Mesendoderm (in vitro differentiated cells): ENCODE data around the gene HIF3A.
"Not testable (repeated sequence)": the region's sequence is repeated elsewhere in the genome, so short reads cannot be mapped to it uniquely, and the experiment has no call there.

Source experiments
- DNase-seq: peaks from one replicate; pipeline ENCODE4 v3.0.0; 2013
- H2AK5ac ChIP-seq: 2 replicates; pipeline ENCODE4 v1.6.1; 2013; ENCODE audit warnings: low read length, inconsistent platforms
- H2BK120ac ChIP-seq: 2 replicates; pipeline ENCODE4 v1.6.1; 2013; ENCODE audit warnings: low read depth, mild to moderate bottlenecking, low read length, moderate library complexity, mixed read lengths
- H2BK15ac ChIP-seq: replicated peaks from 2 replicates; pipeline ENCODE4 v1.6.1; 2013; ENCODE audit warnings: low read depth, mild to moderate bottlenecking, moderate library complexity
- H2BK5ac ChIP-seq: 2 replicates; pipeline ENCODE4 v1.6.1; 2013; ENCODE audit warnings: low read length, inconsistent platforms
- H3K18ac ChIP-seq: 2 replicates; pipeline ENCODE4 v1.6.1; 2013; ENCODE audit warnings: mild to moderate bottlenecking, low read length, mixed read lengths
- H3K23ac ChIP-seq: one replicate; pipeline ENCODE4 v1.6.1; 2013; ENCODE audit warnings: low read length
- H3K27ac ChIP-seq: 2 replicates; pipeline ENCODE4 v1.5.1; 2013; ENCODE audit warnings: low read depth, mild to moderate bottlenecking, inconsistent platforms, low read length, moderate library complexity
- H3K27me3 ChIP-seq: 2 replicates; pipeline ENCODE4 v1.6.1; 2013; ENCODE audit warnings: low read length, control low read depth, mild to moderate bottlenecking, inconsistent platforms; ENCODE audit not compliant: insufficient read depth, poor library complexity
- H3K36me3 ChIP-seq: 2 replicates; pipeline ENCODE4 v1.6.1; 2013; ENCODE audit warnings: low read length, inconsistent platforms; ENCODE audit not compliant: control insufficient read depth, insufficient read depth
- H3K4ac ChIP-seq: one replicate; pipeline ENCODE4 v1.6.1; 2013; ENCODE audit warnings: low read depth, mild to moderate bottlenecking, low read length, moderate library complexity
- H3K4me1 ChIP-seq: 2 replicates; pipeline ENCODE4 v1.6.1; 2013; ENCODE audit warnings: low read depth, low read length, inconsistent platforms; ENCODE audit not compliant: control insufficient read depth
- H3K4me2 ChIP-seq: 2 replicates; pipeline ENCODE4 v1.6.1; 2013; ENCODE audit warnings: low read length
- H3K4me3 ChIP-seq: 2 replicates; pipeline ENCODE4 v1.5.1; 2013; ENCODE audit warnings: mild to moderate bottlenecking, low read length
- H3K56ac ChIP-seq: one replicate; pipeline ENCODE4 v1.6.1; 2013; ENCODE audit warnings: low read length
- H3K79me1 ChIP-seq: 2 replicates; pipeline ENCODE4 v1.6.1; 2013; ENCODE audit warnings: low read length, inconsistent platforms
- H3K79me2 ChIP-seq: 2 replicates; pipeline ENCODE4 v1.6.1; 2013; ENCODE audit warnings: mild to moderate bottlenecking, low read length; ENCODE audit not compliant: control insufficient read depth, insufficient read depth
- H3K9ac ChIP-seq: 2 replicates; pipeline ENCODE4 v1.6.1; 2013; ENCODE audit warnings: low read length, inconsistent platforms
- H4K5ac ChIP-seq: one replicate; pipeline ENCODE4 v1.6.1; 2013; ENCODE audit warnings: low read length
- H4K8ac ChIP-seq: one replicate; pipeline ENCODE4 v1.6.1; 2013; ENCODE audit warnings: low read depth, mild to moderate bottlenecking, control low read depth, low read length, moderate library complexity
- WGBS: extraction: QIAGEN DNeasy Blood & Tissue Kit; methylation state at CpG from one replicate; pipeline ENCODE4 v1.1.7; 2013; ENCODE audit warnings: low lambda C conversion rate, missing lambda C conversion rate; ENCODE audit not compliant: insufficient coverage; ENCODE audit errors: extremely low coverage; 5-methylcytosine and 5-hydroxymethylcytosine counted together

HIF3A gene

DNA sequence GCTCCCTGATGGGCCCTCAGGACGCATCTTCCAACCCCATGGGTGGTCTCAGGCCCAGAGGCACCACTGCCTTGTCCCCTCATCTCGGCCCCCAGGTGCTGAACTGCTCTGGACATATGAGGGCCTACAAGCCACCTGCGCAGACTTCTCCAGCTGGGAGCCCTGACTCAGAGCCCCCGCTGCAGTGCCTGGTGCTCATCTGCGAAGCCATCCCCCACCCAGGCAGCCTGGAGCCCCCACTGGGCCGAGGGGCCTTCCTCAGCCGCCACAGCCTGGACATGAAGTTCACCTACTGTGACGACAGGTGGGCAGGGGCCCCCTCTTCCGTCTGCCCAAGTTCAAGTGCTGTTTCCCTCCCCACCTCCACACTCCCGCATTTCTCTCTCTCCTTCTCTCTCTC is 12.2 kb downstream of the HIF3A start:
- no CpG with 5 or more reads among the region's 10 CpGs for WGBS
- Histone ChIP-seq H2AK5ac (no peak overlapping the region), H3K18ac (no peak overlapping the region), H3K27ac (no peak overlapping the region), H3K4me1 (no peaks in the 10 kb centered on the region), H4K5ac (no peak overlapping the region), H2BK15ac (no peak overlapping the region), H4K8ac (no peak overlapping the region), H3K4ac (no peak overlapping the region), H3K79me2 (no peaks in the 10 kb centered on the region), H3K23ac (no peak overlapping the region), H3K4me3 (no peak overlapping the region), H2BK5ac (no peak overlapping the region), H3K9ac (no peak overlapping the region), H3K79me1 (no peaks in the 10 kb centered on the region), H3K36me3 (no peaks in the 10 kb centered on the region), H3K56ac (no peak overlapping the region), H3K4me2 (no peak overlapping the region), H3K27me3 (no peaks in the 10 kb centered on the region), H2BK120ac (no peak overlapping the region)
- no peak for DNase-seq

DNA sequence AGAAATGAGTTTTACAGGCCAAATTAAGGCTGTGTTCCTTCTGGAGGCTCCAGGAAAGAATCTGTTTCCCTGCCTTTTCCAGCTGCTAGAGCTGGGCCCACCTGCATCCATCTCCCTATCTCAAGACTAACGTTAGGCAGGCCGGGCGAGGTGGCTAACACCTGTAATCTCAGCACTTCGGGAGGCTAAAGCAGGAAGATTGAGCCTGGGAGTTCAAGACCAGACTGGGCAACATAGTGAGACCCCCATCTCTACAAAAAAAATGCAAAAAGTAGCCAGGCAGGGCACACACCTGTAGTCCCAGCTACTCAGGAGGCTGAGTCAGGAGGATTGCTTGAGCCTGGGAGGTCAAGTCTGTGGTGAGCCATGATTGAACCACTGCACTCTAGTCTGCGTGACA is 14.6 kb downstream of the HIF3A start:
- WGBS = no CpG with 5 or more reads among the region's 5 CpGs
- Histone ChIP-seq H2BK120ac (no peak overlapping the region), H3K4me1 (no peaks in the 10 kb centered on the region), H2BK5ac (no peak overlapping the region), H3K18ac (no peak overlapping the region), H3K27ac (no peak overlapping the region), H3K27me3 (no peaks in the 10 kb centered on the region), H4K5ac (no peak overlapping the region), H2BK15ac (no peak overlapping the region), H3K4ac (no peak overlapping the region), H2AK5ac (no peak overlapping the region), H3K23ac (no peak overlapping the region), H3K56ac (no peak overlapping the region), H3K9ac (no peak overlapping the region), H3K4me3 (no peak overlapping the region), H3K79me2 (no peaks in the 10 kb centered on the region), H3K36me3 (no peaks in the 10 kb centered on the region), H3K4me2 (no peak overlapping the region), H3K79me1 (no peaks in the 10 kb centered on the region), H4K8ac (no peak overlapping the region)
- no peak for DNase-seq

DNA sequence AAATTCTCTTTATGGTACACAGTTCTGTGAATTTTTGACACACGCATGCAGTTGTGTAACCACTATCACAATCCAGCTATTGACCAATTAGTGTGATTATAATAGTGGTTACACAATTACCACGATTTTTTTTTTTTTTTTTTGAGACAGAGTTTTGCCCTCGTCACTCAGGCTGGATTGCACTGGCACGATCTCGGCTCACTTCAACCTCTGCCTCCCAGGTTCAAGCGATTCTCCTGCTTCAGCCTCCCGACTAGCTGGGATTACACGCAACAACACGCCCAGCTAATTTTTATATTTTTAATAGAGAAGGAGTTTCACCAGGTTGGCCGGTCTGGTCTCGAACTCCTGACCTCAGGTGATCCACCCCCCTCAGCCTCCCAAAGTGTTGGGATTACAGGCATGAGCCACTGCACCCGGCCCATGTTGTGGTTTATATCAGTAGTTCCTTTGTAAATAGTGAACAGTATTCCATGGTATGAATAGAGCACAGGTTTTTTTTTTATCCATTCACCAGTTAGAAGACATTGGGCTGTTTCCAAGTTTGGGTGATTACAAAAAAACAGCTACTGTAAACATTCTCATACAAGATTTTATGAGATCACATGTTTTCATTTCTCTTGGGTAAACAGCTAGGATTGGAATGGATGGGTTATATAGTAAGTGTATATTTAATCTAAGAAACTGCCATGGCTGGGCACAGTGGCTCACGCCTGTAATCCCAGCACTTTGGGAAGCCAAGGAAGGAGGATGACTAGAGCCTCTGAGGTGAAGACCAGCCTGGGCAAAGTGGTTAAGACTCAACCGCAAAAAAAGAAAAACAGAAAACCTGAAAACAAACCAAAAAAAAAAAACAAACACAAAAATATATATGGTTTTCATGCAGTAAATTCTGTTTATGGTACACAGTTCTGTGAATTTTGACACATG is 17.0 kb downstream of the HIF3A start:
- not testable (repeated sequence) for H3K23ac ChIP-seq, H3K4me2 ChIP-seq, H3K27ac ChIP-seq, H3K9ac ChIP-seq, H4K8ac ChIP-seq, H3K79me2 ChIP-seq, H3K27me3 ChIP-seq, H3K79me1 ChIP-seq, H3K18ac ChIP-seq, DNase-seq, H2BK15ac ChIP-seq, H2BK120ac ChIP-seq, H3K56ac ChIP-seq, H3K36me3 ChIP-seq, H3K4ac ChIP-seq, H3K4me3 ChIP-seq, H2BK5ac ChIP-seq, H2AK5ac ChIP-seq, H3K4me1 ChIP-seq, H4K5ac ChIP-seq
- no CpG with 5 or more reads among the region's 14 CpGs for WGBS

DNA sequence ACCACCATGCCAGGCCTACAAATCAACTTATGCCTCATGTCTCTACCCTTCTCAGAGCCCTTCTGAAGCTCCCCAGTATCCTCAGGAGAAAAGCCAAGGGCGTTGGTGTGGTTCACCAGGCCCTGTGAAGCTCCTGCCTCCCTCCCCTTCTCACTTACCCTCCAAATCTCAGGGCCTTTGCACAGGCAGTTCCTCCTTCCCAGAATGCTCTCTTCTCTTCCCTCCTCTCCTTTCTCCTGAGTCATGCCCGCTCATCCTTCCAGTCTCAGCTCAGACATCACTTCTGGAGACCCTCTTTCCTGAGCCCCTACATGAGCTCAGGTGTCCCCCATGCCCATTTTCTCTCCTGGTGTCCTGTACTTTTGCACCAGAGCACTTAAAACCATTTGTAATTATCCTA is 20.5 kb downstream of the HIF3A start:
- H3K23ac ChIP-seq = no peak overlapping the region
- no peak overlapping the region for H3K4ac ChIP-seq
- no peak overlapping the region for H3K4me2 ChIP-seq
- H3K4me3 ChIP-seq = no peak overlapping the region
- H3K18ac ChIP-seq = no peak overlapping the region
- no peaks in the 10 kb centered on the region for H3K79me2 ChIP-seq
- H2BK15ac ChIP-seq = no peak overlapping the region
- H4K5ac ChIP-seq = no peak overlapping the region
- H3K56ac ChIP-seq = no peak overlapping the region
- no peak overlapping the region for H3K27ac ChIP-seq
- no peaks in the 10 kb centered on the region for H3K79me1 ChIP-seq
- WGBS = no CpG with 5 or more reads among the region's 2 CpGs
- no peak overlapping the region for H2BK5ac ChIP-seq
- no peak overlapping the region for H3K9ac ChIP-seq
- H4K8ac ChIP-seq = no peak overlapping the region
- H3K4me1 ChIP-seq = no peaks in the 10 kb centered on the region
- no peaks in the 10 kb centered on the region for H3K27me3 ChIP-seq
- DNase-seq = no peak
- no peak overlapping the region for H2AK5ac ChIP-seq
- H3K36me3 ChIP-seq = no peaks in the 10 kb centered on the region
- no peak overlapping the region for H2BK120ac ChIP-seq

DNA sequence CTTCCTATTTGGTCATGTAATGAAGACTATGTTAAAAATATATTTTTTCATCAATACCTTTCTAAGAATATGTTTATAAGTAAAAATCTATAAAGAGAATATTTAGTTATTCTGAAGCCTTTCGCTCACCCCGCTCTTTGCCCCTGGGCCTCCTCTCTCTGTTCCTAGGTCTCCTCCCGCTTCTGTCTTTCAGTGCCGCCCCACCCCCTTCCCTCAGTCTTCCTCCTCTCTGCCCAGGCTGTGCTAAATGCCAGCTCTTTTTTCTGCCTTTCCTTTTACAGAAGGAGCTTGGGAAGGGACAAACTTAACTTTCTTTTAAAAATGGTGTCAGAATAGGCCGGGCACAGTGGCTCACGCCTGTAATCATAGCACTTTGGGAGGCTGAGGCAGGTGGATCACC is 22.8 kb downstream of the HIF3A start:
- Histone ChIP-seq H3K4ac (no peak overlapping the region), H3K79me2 (no peaks in the 10 kb centered on the region), H4K5ac (no peak overlapping the region), H3K36me3 (no peaks in the 10 kb centered on the region), H3K4me3 (no peak overlapping the region), H4K8ac (no peak overlapping the region), H3K27ac (no peak overlapping the region), H3K18ac (no peak overlapping the region), H3K79me1 (no peaks in the 10 kb centered on the region), H3K27me3 (no peaks in the 10 kb centered on the region), H3K4me1 (no peaks in the 10 kb centered on the region), H3K4me2 (no peak overlapping the region), H2BK15ac (no peak overlapping the region), H2BK120ac (no peak overlapping the region), H3K23ac (no peak overlapping the region), H3K56ac (no peak overlapping the region), H2AK5ac (no peak overlapping the region), H3K9ac (no peak overlapping the region), H2BK5ac (no peak overlapping the region)
- DNase-seq = no peak
- WGBS = no CpG with 5 or more reads among the region's 6 CpGs

DNA sequence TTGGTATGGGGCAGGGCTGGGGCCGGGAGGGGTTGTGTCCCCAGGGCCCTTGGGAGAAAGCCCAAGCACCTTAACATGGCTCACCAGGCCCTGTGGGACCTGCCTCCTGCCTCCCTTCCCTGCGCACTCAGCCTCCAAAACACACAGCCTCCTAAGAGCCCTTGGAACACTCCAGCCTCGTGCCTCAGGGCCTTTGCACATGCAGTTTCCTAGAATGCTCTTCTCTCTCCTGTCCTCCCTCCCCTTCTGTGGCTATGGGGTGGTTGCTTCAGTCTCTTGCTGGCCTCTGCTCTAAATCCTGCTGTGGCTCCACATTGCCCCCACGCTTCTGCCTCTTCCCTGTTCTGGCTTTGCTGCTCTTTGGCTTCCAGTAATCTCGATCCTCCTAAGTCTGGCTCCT is 23.7 kb downstream of the HIF3A start:
- no peak overlapping the region for H3K56ac ChIP-seq
- H3K79me1 ChIP-seq = no peaks in the 10 kb centered on the region
- H3K18ac ChIP-seq = no peak overlapping the region
- no peak overlapping the region for H4K5ac ChIP-seq
- H3K4me1 ChIP-seq = no peaks in the 10 kb centered on the region
- no peak overlapping the region for H2AK5ac ChIP-seq
- H3K9ac ChIP-seq = no peak overlapping the region
- H2BK120ac ChIP-seq = no peak overlapping the region
- no peak overlapping the region for H3K27ac ChIP-seq
- H3K36me3 ChIP-seq = no peaks in the 10 kb centered on the region
- H2BK5ac ChIP-seq = no peak overlapping the region
- no peak overlapping the region for H3K4me2 ChIP-seq
- DNase-seq = no peak
- no peaks in the 10 kb centered on the region for H3K79me2 ChIP-seq
- H3K23ac ChIP-seq = no peak overlapping the region
- H3K4me3 ChIP-seq = no peak overlapping the region
- no peaks in the 10 kb centered on the region for H3K27me3 ChIP-seq
- WGBS = no CpG with 5 or more reads among the region's 5 CpGs
- no peak overlapping the region for H4K8ac ChIP-seq
- no peak overlapping the region for H3K4ac ChIP-seq
- H2BK15ac ChIP-seq = no peak overlapping the region
